GM21526 (cell line): ENCODE data around the gene RAB36.

Experiments used
- ATAC-seq: cut with Tn5 transposase; IDR thresholded peaks from one replicate; pipeline ENCODE4 v1.9.1; 2021; ENCODE audit warnings: moderate library complexity; ENCODE audit not compliant: unreplicated experiment, low FRiP score

RAB36 gene

GRCh38 chr22:23144932-23145877 is at the start of gene RAB36:
RAB36 (plus strand) TSS chr22:23145477; CDS start chr22:23146617, 1,140 bp downstream.
- no peak for ATAC-seq

GRCh38 chr22:23095733-23096342 is 49.4 kb upstream of the RAB36 start:
- ATAC-seq: no peak

GRCh38 chr22:23097412-23098229 is 47.7 kb upstream of the RAB36 start:
- ATAC-seq: no peak

GRCh38 chr22:23098230-23098705 is 47.0 kb upstream of the RAB36 start:
- no peak for ATAC-seq

- ATAC-seq: no peak
Observed at GRCh38 chr22:23098718-23099530, 46.4 kb upstream of the RAB36 start.

- ATAC-seq: no peak
Observed at GRCh38 chr22:23099531-23099804, 45.8 kb upstream of the RAB36 start.

- ATAC-seq: no peak
Observed at GRCh38 chr22:23100124-23100801, 45.0 kb upstream of the RAB36 start.

GRCh38 chr22:23101524-23101923 is 43.8 kb upstream of the RAB36 start:
- ATAC-seq: no peak

GRCh38 chr22:23102002-23102655 is 43.1 kb upstream of the RAB36 start:
- no peak for ATAC-seq

- no peak for ATAC-seq
Observed at GRCh38 chr22:23102776-23103175, 42.5 kb upstream of the RAB36 start.

- ATAC-seq: no peak
Observed at GRCh38 chr22:23103199-23103954, 41.9 kb upstream of the RAB36 start.

- no peak for ATAC-seq
Observed at GRCh38 chr22:23104187-23104971, 40.9 kb upstream of the RAB36 start.

GRCh38 chr22:23105304-23105703 is 40.0 kb upstream of the RAB36 start:
- ATAC-seq: no peak

- ATAC-seq: no peak
Observed at GRCh38 chr22:23105919-23106318, 39.4 kb upstream of the RAB36 start.

- ATAC-seq: no peak
Observed at GRCh38 chr22:23106344-23106743, 38.9 kb upstream of the RAB36 start.

- no peak for ATAC-seq
Observed at GRCh38 chr22:23106906-23107367, 38.3 kb upstream of the RAB36 start.

GRCh38 chr22:23107487-23108248 is 37.6 kb upstream of the RAB36 start:
- no peak for ATAC-seq
